Ascending aorta (tissue), 2 donors: ENCODE results near the gene KCNG4. TPM values are rescaled to one million over a fixed set of nuclear protein-coding genes. Genes with fewer than 3 reads are reported as not detected.

ENCODE experiments used
- DNase-seq, 2 donors: peaks; one replicate each; pipeline ENCODE4 v3.0.0-alpha.2; 2019; ENCODE audit warnings: low spot score in 2 of 2
- H3K27ac ChIP-seq, 2 donors: fragments of 200-600 bp; sonication (generic); one replicate each; pipeline ENCODE4 v1.5.1; 2016 to 2017; ENCODE audit warnings: mild to moderate bottlenecking in 1 of 2
- H3K27me3 ChIP-seq: fragments of 200-600 bp; sonication (generic); one replicate; pipeline ENCODE4 v1.5.1; 2017
- H3K36me3 ChIP-seq, 2 donors: fragments of 200-600 bp; sonication (generic); one replicate each; pipeline ENCODE4 v1.5.1; 2016
- H3K4me1 ChIP-seq, 2 donors: fragments of 200-600 bp; sonication (generic); one replicate each; pipeline ENCODE4 v1.5.1; 2016 to 2017; ENCODE audit warnings: mild to moderate bottlenecking in 1 of 2
- H3K4me3 ChIP-seq, 2 donors: fragments of 200-600 bp; sonication (generic); one replicate each; pipeline ENCODE4 v1.5.1; 2016 to 2017; ENCODE audit warnings: mild to moderate bottlenecking in 1 of 2
- H3K9me3 ChIP-seq, 2 donors: fragments of 200-600 bp; sonication (generic); one replicate each; pipeline ENCODE4 v1.5.1; 2016
- CTCF ChIP-seq, 3 experiments: fragments of 200-600 bp in 2 of 3; fragments of 450-650 bp in 1 of 3; sonication (generic) in 2 of 3; IDR thresholded peaks; one replicate each; pipeline ENCODE4 v1.5.1; 2016 to 2019; ENCODE audit warnings: antibody characterized with exemption in 3 of 3, mild to moderate bottlenecking in 1 of 3, moderate library complexity in 1 of 3
- intact Hi-C: fragments of 100-400 bp; cut with DNase I; formaldehyde crosslinking; loops from one replicate; pipeline ENCODE4 v1.15.1; 2023
- total RNA-seq: library from RNA; depleted of rRNA; stranded (reverse); fragments of >200 nt; gene quantifications from one replicate; pipeline ENCODE4 v1.1.0, GENCODE V29; 2016

Gene KCNG4
- total RNA-seq, 1 donor from 2014 or later = not detected

GRCh38 chr16:84262939-84263338, 23.1 kb upstream of the KCNG4 start:
- H3K4me1 ChIP-seq = no peaks in the 10 kb centered on the region
- no peaks in the 10 kb centered on the region for H3K36me3 ChIP-seq
- H3K27ac ChIP-seq = no peak overlapping the region
- intact Hi-C loops = no loop called here
- DNase-seq = no peak
- no peaks in the 10 kb centered on the region for H3K9me3 ChIP-seq
- TF ChIP-seq CTCF (IDR thresholded peaks at IDR 0.05) = no peak
- no peak overlapping the region for H3K4me3 ChIP-seq
- H3K27me3 ChIP-seq = no peaks in the 10 kb centered on the region

GRCh38 chr16:84262031-84262430, 22.2 kb upstream of the KCNG4 start:
- intact Hi-C loops = no loop called here
- no peaks in the 10 kb centered on the region for H3K36me3 ChIP-seq
- no peak for DNase-seq
- H3K27me3 ChIP-seq = no peaks in the 10 kb centered on the region
- no peaks in the 10 kb centered on the region for H3K4me1 ChIP-seq
- no peak overlapping the region for H3K4me3 ChIP-seq
- no peaks in the 10 kb centered on the region for H3K9me3 ChIP-seq
- H3K27ac ChIP-seq = no peak overlapping the region
- no peak for TF ChIP-seq CTCF (IDR thresholded peaks at IDR 0.05)

- no peak for TF ChIP-seq CTCF (IDR thresholded peaks at IDR 0.05)
- H3K27ac ChIP-seq = no peak overlapping the region
- no peaks in the 10 kb centered on the region for H3K4me1 ChIP-seq
- no peaks in the 10 kb centered on the region for H3K9me3 ChIP-seq
- DNase-seq = no peak
- H3K36me3 ChIP-seq = no peaks in the 10 kb centered on the region
- no peak overlapping the region for H3K4me3 ChIP-seq
- H3K27me3 ChIP-seq = no peaks in the 10 kb centered on the region
- intact Hi-C loops = no loop called here
Observed at GRCh38 chr16:84260766-84261554, 21.1 kb upstream of the KCNG4 start.

GRCh38 chr16:84259691-84260090, 19.9 kb upstream of the KCNG4 start:
- peaks cover 0 to 6% of the 10 kb centered on the region in 2 donors for H3K9me3 ChIP-seq
- no peaks in the 10 kb centered on the region for H3K27me3 ChIP-seq
- no peaks in the 10 kb centered on the region for H3K36me3 ChIP-seq
- no peak overlapping the region for H3K4me3 ChIP-seq
- no peak overlapping the region for H3K27ac ChIP-seq
- no peak for TF ChIP-seq CTCF (IDR thresholded peaks at IDR 0.05)
- intact Hi-C loops = no loop called here
- DNase-seq = no peak
- no peaks in the 10 kb centered on the region for H3K4me1 ChIP-seq

GRCh38 chr16:84258266-84258665, 18.5 kb upstream of the KCNG4 start:
- no peak for TF ChIP-seq CTCF (IDR thresholded peaks at IDR 0.05)
- no peak overlapping the region for H3K4me3 ChIP-seq

More at GRCh38 chr16:84258266-84258665, 18.5 kb upstream of the KCNG4 start:
- Histone ChIP-seq H3K9me3 (peaks cover 0 to 6% of the 10 kb centered on the region in 2 donors), H3K36me3 (no peaks in the 10 kb centered on the region), H3K4me1 (no peaks in the 10 kb centered on the region), H3K27me3 (no peaks in the 10 kb centered on the region), H3K27ac (no peak overlapping the region)
- intact Hi-C loops = no loop called here
- DNase-seq = no peak
